HG02884 (cell line): ENCODE data around the gene SLC25A51.
A peak's percentile ranks its signal among the peaks of the same experiment; 100 is the strongest.
"Not testable (repeated sequence)": the region's sequence is repeated elsewhere in the genome, so short reads cannot be mapped to it uniquely, and the experiment has no call there.

Source experiments
- ATAC-seq: cut with Tn5 transposase; IDR thresholded peaks from one replicate; pipeline ENCODE4 v1.9.1; 2021; ENCODE audit warnings: mild to moderate bottlenecking, moderate library complexity; ENCODE audit not compliant: unreplicated experiment

SLC25A51 gene

GRCh38 chr9:37920471-37921167, 16.7 kb upstream of the SLC25A51 start:
- peak; percentile 84 for ATAC-seq

- no peak for ATAC-seq
Measured at GRCh38 chr9:37919956-37920335, 16.0 kb upstream of the SLC25A51 start.

- ATAC-seq, result no peak
Measured at GRCh38 chr9:37919246-37919955, 15.5 kb upstream of the SLC25A51 start.

GRCh38 chr9:37918665-37919170, 14.8 kb upstream of the SLC25A51 start:
- ATAC-seq, result no peak

- ATAC-seq, result no peak
Measured at GRCh38 chr9:37917801-37918664, 14.1 kb upstream of the SLC25A51 start.

- no peak for ATAC-seq
Measured at GRCh38 chr9:37917313-37917731, 13.4 kb upstream of the SLC25A51 start.

GRCh38 chr9:37916471-37917312, 12.8 kb upstream of the SLC25A51 start:
- ATAC-seq, result no peak

- no peak for ATAC-seq
Measured at GRCh38 chr9:37915911-37916470, 12.1 kb upstream of the SLC25A51 start.

GRCh38 chr9:37914701-37915358, 10.9 kb upstream of the SLC25A51 start:
- ATAC-seq, result no peak

GRCh38 chr9:37914154-37914551, 10.2 kb upstream of the SLC25A51 start:
- no peak for ATAC-seq

- ATAC-seq, result peak; percentile 74
Measured at GRCh38 chr9:37913480-37914153, 9.7 kb upstream of the SLC25A51 start.

GRCh38 chr9:37911271-37911681, 7.3 kb upstream of the SLC25A51 start:
- ATAC-seq, result no peak

GRCh38 chr9:37910271-37910670, 6.3 kb upstream of the SLC25A51 start:
- no peak for ATAC-seq

- not testable (repeated sequence) for ATAC-seq
Measured at GRCh38 chr9:37909836-37910235, 5.9 kb upstream of the SLC25A51 start.

GRCh38 chr9:37909326-37909725, 5.4 kb upstream of the SLC25A51 start:
- no peak for ATAC-seq

- no peak for ATAC-seq
Measured at GRCh38 chr9:37908698-37909186, 4.8 kb upstream of the SLC25A51 start.

- ATAC-seq, result no peak
Measured at GRCh38 chr9:37908283-37908682, 4.4 kb upstream of the SLC25A51 start.

- no peak for ATAC-seq
Measured at GRCh38 chr9:37906312-37907239, 2.6 kb upstream of the SLC25A51 start.
